ENCODE data around the gene ATP5F1D. TPM values are rescaled to one million over a fixed set of nuclear protein-coding genes. Genes with fewer than 3 reads are reported as not detected.

The ATP5F1D gene
- total and polyA plus RNA-seq, 2 of the 13 experiments (the other 11 are each of a cell fraction or from before 2014, with no cell fraction given): 39.4 to 78.7 TPM

DNA sequence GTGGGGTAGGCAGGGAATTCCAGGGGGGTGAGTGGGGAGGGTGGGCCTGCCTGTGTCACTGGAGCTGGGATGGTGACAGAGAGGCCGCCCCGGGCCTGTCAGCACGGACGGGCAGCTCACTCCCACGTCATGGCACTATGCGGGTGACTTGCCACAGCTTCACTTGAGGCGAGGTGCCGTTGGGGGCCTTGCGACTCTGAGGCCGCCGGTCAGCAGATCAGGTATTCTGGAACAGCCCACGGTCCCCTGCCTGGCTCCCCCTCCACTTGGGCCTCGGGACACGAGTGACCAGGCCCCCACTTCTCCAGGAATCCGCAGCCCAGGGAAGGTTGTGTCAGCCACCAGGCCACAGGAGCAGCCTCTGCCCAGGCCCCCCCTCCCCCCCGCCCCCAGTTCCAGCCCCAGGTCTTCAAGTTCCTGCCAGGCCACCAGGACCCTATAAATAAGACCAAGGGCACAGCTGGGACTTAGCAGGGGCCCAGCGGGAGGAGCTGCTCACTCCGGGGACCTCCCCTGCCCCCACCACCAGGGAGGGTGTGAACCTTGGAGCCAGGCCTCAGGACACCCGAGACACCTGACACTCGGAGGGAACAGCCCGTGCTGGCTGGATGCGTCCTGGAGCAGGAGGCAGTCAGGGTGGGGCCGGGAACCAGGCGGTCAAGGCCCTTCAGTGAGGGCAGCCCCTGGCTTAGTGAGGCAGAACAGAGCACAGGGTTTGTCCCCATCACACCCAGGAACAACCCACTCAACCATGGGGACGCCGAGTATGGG, 4.1 kb downstream of the ATP5F1D start (continued):
- no peak for TF ChIP-seq MATR3 (CRISPR knock-in tag; IDR thresholded peaks at IDR 0.05)
- TF ChIP-seq, protein P1, sequence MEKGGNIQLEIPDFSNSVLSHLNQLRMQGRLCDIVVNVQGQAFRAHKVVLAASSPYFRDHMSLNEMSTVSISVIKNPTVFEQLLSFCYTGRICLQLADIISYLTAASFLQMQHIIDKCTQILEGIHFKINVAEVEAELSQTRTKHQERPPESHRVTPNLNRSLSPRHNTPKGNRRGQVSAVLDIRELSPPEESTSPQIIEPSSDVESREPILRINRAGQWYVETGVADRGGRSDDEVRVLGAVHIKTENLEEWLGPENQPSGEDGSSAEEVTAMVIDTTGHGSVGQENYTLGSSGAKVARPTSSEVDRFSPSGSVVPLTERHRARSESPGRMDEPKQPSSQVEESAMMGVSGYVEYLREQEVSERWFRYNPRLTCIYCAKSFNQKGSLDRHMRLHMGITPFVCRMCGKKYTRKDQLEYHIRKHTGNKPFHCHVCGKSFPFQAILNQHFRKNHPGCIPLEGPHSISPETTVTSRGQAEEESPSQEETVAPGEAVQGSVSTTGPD (CRISPR knock-in tag; IDR thresholded peaks at IDR 0.05): no peak
- TF ChIP-seq, protein P2, sequence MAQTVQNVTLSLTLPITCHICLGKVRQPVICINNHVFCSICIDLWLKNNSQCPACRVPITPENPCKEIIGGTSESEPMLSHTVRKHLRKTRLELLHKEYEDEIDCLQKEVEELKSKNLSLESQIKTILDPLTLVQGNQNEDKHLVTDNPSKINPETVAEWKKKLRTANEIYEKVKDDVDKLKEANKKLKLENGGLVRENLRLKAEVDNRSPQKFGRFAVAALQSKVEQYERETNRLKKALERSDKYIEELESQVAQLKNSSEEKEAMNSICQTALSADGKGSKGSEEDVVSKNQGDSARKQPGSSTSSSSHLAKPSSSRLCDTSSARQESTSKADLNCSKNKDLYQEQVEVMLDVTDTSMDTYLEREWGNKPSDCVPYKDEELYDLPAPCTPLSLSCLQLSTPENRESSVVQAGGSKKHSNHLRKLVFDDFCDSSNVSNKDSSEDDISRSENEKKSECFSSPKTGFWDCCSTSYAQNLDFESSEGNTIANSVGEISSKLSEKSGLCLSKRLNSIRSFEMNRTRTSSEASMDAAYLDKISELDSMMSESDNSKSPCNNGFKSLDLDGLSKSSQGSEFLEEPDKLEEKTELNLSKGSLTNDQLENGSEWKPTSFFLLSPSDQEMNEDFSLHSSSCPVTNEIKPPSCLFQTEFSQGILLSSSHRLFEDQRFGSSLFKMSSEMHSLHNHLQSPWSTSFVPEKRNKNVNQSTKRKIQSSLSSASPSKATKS (CRISPR knock-in tag; IDR thresholded peaks at IDR 0.05): no peak
- TF ChIP-seq ZNF24 (IDR thresholded peaks at IDR 0.05): no peak
- no peak for TF ChIP-seq ZNF547 (CRISPR knock-in tag; IDR thresholded peaks at IDR 0.05)
- TF ChIP-seq ZNF431 (CRISPR knock-in tag; IDR thresholded peaks at IDR 0.05; ENCODE audit: borderline replicate concordance, low read depth): no peak
- no peak; the same call in 1 of the 2 replicates for TF ChIP-seq ZFP82 (CRISPR knock-in tag; IDR thresholded peaks at IDR 0.05; ENCODE audit: borderline replicate concordance)
- no peak for TF ChIP-seq ZNF441 (CRISPR knock-in tag; IDR thresholded peaks at IDR 0.05; ENCODE audit: borderline replicate concordance)
- TF ChIP-seq, protein P3, sequence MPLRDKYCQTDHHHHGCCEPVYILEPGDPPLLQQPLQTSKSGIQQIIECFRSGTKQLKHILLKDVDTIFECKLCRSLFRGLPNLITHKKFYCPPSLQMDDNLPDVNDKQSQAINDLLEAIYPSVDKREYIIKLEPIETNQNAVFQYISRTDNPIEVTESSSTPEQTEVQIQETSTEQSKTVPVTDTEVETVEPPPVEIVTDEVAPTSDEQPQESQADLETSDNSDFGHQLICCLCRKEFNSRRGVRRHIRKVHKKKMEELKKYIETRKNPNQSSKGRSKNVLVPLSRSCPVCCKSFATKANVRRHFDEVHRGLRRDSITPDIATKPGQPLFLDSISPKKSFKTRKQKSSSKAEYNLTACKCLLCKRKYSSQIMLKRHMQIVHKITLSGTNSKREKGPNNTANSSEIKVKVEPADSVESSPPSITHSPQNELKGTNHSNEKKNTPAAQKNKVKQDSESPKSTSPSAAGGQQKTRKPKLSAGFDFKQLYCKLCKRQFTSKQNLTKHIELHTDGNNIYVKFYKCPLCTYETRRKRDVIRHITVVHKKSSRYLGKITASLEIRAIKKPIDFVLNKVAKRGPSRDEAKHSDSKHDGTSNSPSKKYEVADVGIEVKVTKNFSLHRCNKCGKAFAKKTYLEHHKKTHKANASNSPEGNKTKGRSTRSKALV (CRISPR knock-in tag; IDR thresholded peaks at IDR 0.05): no peak
- TF ChIP-seq FOXM1 (CRISPR knock-in tag; IDR thresholded peaks at IDR 0.05): no peak
- no peak for TF ChIP-seq NFIB (CRISPR knock-in tag; IDR thresholded peaks at IDR 0.05; ENCODE audit: borderline replicate concordance)
- TF ChIP-seq ZNF101 (CRISPR knock-in tag; IDR thresholded peaks at IDR 0.05; ENCODE audit: borderline replicate concordance, low read depth): no peak
- no peak for TF ChIP-seq ZNF34 (CRISPR knock-in tag; IDR thresholded peaks at IDR 0.05; ENCODE audit: borderline replicate concordance)
- no peak for TF ChIP-seq ZNF629 (CRISPR knock-in tag; conservative IDR thresholded peaks at IDR 0.05)
- TF ChIP-seq, protein P4, sequence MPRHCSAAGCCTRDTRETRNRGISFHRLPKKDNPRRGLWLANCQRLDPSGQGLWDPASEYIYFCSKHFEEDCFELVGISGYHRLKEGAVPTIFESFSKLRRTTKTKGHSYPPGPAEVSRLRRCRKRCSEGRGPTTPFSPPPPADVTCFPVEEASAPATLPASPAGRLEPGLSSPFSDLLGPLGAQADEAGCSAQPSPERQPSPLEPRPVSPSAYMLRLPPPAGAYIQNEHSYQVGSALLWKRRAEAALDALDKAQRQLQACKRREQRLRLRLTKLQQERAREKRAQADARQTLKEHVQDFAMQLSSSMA (CRISPR knock-in tag; IDR thresholded peaks at IDR 0.05): no peak
- no peak for TF ChIP-seq ZNF501 (CRISPR knock-in tag; IDR thresholded peaks at IDR 0.05)
- TF ChIP-seq, protein P5, sequence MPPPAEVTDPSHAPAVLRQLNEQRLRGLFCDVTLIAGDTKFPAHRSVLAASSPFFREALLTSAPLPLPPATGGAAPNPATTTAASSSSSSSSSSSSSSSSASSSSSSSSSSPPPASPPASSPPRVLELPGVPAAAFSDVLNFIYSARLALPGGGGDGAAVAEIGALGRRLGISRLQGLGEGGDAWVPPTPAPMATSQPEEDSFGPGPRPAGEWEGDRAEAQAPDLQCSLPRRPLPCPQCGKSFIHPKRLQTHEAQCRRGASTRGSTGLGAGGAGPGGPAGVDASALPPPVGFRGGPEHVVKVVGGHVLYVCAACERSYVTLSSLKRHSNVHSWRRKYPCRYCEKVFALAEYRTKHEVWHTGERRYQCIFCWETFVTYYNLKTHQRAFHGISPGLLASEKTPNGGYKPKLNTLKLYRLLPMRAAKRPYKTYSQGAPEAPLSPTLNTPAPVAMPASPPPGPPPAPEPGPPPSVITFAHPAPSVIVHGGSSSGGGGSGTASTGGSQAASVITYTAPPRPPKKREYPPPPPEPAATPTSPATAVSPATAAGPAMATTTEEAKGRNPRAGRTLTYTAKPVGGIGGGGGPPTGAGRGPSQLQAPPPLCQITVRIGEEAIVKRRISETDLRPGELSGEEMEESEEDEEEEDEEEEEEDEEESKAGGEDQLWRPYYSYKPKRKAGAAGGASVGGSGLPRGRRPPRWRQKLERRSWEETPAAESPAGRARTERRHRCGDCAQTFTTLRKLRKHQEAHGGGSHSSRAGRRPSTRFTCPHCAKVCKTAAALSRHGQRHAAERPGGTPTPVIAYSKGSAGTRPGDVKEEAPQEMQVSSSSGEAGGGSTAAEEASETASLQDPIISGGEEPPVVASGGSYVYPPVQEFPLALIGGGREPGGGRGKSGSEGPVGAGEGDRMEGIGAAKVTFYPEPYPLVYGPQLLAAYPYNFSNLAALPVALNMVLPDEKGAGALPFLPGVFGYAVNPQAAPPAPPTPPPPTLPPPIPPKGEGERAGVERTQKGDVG (CRISPR knock-in tag; IDR thresholded peaks at IDR 0.05; ENCODE audit: borderline replicate concordance): no peak
- TF ChIP-seq, protein P6, sequence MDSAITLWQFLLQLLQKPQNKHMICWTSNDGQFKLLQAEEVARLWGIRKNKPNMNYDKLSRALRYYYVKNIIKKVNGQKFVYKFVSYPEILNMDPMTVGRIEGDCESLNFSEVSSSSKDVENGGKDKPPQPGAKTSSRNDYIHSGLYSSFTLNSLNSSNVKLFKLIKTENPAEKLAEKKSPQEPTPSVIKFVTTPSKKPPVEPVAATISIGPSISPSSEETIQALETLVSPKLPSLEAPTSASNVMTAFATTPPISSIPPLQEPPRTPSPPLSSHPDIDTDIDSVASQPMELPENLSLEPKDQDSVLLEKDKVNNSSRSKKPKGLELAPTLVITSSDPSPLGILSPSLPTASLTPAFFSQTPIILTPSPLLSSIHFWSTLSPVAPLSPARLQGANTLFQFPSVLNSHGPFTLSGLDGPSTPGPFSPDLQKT (CRISPR knock-in tag; IDR thresholded peaks at IDR 0.05; ENCODE audit: borderline replicate concordance): no peak

Measured in HepG2 (cell line).